Ramos (cell line): ENCODE measurements around the gene DAPL1.

Source experiments
- in situ Hi-C: fragments of 300-500 bp; cut with MboI; formaldehyde crosslinking; loops from one replicate; pipeline ENCODE4 v1.14.3; 2022; ENCODE audit warnings: low sequenced_read_pairs; ENCODE audit not compliant: unreplicated experiment

DAPL1 gene, protein sequence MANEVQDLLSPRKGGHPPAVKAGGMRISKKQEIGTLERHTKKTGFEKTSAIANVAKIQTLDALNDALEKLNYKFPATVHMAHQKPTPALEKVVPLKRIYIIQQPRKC

DNA sequence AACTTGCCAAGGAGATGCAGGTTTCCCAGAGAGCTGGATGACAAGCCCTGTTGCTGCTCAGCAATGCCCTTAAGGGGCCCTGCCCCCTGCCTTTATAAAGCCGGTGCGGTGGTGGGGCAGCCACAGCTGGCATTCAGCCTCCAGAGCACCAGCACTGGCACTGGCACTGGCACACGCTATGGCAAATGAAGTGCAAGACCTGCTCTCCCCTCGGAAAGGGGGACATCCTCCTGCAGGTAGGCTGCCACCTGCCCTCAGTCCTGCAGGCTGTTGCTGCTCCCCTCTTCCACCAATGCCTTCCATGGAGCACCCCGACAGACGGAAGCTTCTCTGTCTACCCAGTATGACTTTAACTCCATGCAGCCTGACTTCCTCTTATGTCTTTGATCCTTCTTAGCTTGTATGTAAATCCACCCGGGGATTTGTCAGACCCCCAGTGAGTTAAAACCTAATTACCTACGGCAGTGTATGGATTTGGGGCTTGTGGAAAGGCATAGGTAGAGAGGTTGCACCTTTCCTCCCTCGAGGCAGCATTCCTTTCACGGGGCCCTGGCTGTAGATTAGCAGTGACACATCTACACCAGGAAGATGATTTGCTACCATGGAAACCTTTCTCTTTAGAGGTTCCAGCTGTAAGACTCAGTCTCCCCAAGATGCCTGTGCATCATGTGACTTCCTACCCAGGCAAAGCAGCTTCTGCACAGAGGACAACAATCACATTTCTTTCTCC, at the start of gene DAPL1:
TSS of gene DAPL1 (plus strand) at position 123 of the 730 bp plus-strand sequence. CDS start at position 179, 56 bp downstream.
- in situ Hi-C loops, result no loop called here

DNA sequence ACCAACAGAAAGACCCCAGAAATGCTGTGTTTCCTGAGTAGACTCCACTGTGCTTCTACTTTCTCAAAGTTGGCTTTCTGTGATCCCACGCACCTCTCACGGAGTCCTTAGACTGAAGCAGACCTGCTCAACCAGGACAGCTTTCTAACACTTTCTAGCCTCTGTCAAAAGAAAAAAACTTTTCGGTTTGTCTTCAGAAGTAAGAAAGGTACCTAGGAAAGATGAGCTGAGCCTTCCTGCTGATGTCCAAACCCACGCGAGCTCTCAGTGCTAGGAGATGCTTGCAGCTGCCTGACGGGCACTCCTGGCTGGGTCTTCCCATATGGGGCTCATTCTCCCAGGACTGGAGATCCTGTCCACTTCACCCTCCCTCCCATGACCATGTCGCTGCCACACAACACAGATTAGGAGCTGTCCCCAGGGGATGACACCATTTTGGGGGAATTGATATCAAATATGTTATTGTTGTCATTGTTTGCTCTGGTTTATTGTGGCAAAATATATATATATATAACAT, 49.2 kb upstream of the DAPL1 start:
- in situ Hi-C loops, result loop anchor here (10.0 kb wide), 1 partner anchor 721 kb away; no protein-coding TSS in a partner anchor

DNA sequence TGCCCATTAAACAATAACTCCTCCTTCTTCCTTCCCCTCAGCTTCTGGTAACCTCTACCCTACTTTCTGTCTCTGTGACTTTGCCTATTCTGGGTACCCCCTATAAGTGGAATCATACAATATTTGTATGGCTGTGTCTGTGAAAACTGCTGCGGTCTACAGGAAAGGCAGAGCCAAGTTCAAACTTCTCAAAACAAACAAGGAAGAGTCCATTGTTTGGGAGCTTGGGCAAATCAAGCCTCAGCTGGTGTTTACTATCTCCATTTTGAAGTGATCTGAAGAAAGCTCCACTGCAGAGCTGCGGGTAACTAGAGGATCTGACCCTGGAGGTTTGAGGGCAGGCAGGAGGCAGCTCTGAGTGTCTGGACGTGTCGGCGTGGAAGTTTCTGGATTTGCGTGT, 48.6 kb upstream of the DAPL1 start:
- in situ Hi-C loops, result loop anchor here (10.0 kb wide), 1 partner anchor 722 kb away; no protein-coding TSS in a partner anchor

DNA sequence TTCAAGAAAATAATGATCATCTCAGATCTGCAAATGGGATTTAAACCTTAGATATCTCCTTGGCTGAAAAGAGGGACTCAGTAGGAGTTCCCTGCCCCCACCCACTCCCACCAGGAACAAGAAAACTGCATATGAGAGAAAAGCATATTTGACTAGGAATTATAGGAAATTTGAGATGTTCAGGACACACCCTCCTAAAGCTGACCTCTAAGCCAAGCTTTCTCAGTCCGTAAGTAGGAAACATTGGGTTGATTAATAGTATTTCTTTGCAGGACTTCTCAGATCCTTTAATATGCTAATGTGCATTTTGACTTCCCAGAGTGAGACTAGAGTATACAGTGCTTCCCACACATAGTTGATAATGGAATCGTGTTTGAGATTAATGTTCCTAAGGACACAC, 47.8 kb upstream of the DAPL1 start:
- in situ Hi-C loops, result loop anchor here (10.0 kb wide), 1 partner anchor 722 kb away; no protein-coding TSS in a partner anchor

DNA sequence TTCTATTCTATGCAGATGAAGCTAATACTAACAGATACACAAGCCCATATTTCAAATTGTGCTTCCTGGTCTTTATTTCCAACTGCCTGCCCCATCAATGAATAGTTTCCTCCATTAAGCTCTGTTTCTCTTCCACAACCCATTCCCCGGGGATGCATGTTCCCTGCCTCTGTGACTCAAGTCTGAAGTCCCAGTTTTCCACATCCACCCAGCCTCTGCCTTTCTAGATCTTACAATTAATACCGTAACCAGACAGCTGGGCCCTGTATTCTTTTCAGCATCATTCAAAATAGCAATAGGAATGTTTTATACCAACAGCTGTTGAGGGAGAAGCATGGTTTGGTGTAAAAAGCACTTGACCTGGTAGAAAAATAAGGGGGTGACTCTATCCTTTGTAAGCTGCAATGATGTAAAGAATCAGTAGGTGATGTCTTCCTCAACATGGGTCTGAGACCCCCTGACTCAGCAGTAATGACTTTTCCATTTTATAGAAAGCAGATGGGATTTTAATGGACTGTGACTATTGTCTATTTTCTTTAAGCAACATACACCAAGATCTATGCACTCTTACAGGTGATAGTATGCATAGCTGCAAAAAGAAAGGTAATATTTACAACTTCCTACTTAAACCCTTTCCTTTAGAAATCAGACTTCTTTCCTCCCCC, 46.1 kb upstream of the DAPL1 start:
- in situ Hi-C loops, result loop anchor here (10.0 kb wide), 1 partner anchor 724 kb away; no protein-coding TSS in a partner anchor

DNA sequence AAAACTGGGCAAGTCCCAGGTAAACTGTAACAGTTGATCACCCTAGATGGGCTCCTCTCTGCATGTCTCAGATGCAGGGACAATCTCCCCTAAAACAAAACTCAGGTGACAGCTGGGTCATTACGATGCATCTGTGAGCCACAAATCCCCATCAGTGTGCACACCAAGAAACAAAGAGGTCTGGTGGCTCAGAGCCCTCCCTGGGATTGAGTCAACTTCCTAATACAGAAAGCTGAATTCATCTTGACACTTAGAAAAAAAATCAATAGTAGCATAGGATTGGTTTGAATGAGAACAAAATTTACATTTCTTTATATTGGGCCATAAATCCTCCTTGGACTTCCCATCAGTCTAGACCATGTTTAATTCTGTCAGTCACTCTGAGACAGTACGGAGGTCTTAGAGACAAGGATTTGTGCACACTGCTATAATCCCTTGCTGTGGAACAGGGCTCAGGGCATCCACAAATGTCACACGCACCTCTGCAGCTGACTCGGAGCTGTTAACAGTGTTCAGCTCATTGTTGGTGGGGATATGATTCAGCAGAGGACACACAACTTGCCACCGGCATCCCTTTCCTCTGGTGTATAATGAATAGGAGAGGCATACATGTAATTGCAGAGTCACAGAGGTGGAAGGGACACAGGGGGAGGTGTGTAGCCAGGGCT, 44.5 kb upstream of the DAPL1 start:
- in situ Hi-C loops, result no loop called here

DNA sequence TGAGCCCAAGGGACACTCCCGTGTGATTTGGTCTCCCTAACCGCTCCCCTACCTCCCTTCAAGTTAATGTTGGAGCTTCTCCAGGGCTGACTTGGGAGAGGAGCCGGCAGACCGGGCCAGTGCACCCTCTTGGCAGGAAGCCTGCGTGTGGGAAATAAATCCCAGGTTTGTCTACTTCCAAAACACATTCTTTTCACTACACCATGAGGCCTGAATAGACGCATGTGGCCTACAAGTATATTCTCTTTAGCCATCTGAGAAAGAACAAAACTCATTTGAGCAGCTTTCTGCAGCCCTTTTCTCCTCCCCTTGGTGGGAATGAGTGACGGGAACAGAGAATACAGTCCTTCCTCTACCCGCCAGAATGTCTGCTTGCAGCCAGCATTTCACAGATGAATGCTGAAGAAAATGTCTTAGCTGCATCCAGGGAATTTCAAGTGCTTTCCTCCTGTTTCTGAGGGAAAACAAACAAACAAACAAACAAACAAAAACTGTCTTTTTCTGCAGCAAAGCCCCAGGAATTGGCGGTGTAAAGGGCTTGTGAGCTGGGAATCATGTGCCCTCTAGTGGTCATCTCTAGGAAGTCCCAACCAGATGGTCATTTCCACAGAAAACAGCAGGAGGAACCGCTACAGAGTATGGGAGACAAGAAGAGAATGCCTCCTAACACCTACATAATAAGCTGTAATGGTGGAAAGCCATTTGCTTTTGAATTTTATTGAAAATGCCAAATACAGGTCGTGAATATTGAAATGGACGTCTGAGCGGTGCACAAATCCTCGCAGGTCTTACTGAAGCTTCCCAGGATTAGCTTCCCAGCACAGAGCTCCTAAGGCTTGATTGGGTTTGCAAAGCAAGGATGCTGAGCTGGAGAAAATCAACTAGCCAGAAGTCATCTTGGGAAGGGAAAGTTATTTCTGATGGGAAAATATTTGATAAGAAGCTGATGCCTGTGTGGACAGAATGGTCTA, 41.2 kb upstream of the DAPL1 start:
- in situ Hi-C loops, result no loop called here

DNA sequence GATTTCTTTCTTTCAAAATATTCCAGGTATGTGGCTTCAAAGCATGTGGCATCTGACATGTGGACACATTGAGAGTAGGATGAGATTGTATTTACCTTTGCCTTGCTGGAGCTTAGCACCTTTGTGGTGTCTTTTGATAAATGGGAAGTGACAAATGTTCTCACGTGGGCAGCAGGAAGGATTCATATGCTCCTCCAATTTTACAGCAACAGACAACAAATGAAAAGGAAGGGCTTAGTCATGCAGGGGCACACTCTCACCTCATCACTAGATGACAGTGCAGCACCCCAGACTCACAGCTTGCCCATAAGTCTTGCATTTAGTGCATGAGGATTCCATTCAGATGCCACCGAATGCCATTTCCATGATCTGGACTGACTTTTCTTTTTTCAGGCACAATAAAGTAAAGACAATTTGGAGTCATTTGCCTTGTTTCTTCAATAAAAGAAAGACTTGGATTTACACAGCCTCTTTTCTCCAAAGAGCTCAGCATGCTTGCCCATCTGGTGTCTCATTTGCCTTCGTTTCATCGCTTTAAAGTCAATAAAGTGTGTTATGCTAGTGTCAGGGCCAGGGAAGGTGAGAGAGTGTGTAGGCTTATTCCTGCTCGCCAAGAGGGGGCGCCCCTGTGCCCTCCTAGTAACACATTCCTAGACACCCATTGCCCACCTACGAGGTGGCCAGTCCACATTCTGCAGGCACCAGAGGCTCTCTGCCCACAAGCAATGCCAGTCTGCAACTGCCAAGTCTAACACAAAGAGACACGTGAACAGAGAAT, 39.6 kb upstream of the DAPL1 start:
- in situ Hi-C loops, result no loop called here

DNA sequence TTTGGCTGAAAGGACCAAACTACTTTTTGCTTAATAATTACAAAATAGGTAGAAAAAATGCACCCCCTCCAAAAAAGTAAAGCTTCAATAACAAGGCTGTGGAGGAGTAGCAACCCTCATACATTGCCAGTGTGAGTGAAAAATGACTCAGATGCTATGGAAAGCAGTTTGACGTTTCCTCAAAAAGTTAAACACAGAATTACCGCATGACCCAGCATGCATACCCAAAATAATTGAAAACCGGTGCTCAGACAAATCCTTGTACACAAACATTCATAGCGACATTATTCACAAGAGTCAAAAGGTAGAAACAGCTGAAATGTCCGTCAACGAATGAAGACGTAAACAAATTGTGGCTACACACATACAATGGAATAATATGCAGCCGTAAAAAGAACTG, 38.8 kb upstream of the DAPL1 start:
- in situ Hi-C loops, result no loop called here

DNA sequence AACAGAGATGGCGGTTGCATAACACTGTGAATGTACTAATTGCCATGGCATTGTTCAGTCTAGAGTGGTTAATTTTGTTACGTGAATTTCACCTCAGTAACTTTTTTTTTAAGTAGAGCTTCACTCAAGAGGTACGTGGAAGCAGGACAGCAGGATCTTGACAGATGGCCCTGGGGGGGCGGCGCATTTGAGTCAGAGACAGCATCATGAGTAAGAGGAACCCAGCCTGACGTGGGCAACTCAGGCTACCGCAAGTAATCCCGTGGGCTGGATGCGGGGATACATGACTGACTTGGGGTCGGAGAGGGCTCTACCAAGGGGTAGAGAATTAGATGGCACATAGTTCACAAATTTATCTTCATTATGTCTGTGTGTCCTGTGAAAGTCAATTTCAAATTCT, 38.1 kb upstream of the DAPL1 start:
- in situ Hi-C loops, result no loop called here

DNA sequence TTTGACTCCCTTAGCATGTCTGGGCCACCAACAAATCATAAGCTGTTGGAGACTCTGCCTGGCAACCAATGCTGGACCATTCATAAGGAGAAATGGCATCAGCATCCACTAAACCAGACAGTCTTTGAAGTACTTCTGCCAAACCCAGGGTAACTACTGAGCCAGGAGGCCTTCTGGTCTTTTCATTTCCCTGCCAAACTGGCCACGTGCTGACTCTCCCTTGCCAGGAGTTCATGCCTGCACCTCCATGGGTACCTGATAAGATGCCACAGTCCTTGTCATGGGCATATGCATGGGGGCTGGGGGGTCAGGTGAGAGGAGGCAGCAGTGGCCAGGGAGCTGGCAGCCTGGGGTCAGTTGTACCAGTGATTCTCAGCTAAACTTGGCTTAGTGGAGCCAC, 34.2 kb upstream of the DAPL1 start:
- in situ Hi-C loops, result no loop called here

DNA sequence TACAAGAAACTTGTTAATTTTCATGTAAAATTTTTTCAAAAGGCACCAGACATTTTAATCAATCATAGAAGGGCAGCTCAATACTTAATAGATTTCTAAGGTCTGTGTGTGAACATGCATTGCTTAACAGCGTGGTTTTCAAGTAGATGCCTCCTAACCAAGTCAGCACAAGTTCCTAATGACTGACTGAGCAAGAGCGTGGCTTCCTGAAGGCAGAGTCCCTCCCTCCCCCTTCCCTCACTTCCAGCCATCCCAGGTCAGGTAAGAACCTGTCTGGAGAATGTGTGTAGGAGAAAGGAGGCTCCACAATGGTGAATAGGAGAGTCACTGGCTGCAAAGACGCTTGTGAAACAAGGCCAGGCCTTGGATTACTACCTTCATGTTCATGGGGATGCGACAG, 33.5 kb upstream of the DAPL1 start:
- in situ Hi-C loops, result no loop called here

DNA sequence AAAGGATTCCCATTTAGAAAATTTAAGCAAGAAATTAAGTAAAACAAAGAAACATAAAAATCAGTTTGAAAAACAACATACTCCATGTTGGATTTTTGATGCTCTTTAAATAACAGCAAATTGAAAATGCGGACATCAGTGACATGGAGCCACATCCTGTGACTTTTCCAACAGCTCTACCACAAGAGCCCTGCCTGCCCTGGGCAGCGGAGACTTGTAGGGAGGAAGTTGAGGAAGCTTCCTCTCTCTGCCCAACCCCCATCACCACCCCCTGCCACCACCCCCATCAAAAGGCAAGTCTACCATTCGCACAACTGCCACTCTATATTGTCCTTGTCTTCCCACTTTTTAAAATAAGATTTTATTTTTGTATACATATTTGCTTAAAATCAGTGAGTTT, 32.8 kb upstream of the DAPL1 start:
- in situ Hi-C loops, result no loop called here

DNA sequence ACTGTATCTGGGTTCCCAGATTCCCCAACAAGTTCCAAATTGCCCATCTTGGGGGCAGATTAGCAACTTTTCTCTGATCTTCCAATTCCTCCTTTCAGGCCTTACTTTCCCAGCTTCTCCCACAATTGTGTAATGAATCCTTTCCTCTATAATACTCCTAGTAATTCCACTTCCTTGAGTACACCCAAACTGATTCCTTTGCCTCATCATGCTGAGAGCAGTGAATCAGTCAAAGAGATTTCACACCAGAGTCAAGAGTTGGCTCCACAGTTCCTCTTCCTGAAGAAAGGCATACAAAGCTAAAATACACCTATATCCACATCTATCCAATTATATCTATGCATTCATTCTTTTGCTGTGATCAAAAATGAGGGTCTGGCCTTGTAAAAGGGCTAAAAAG, 28.6 kb upstream of the DAPL1 start:
- in situ Hi-C loops, result no loop called here

DNA sequence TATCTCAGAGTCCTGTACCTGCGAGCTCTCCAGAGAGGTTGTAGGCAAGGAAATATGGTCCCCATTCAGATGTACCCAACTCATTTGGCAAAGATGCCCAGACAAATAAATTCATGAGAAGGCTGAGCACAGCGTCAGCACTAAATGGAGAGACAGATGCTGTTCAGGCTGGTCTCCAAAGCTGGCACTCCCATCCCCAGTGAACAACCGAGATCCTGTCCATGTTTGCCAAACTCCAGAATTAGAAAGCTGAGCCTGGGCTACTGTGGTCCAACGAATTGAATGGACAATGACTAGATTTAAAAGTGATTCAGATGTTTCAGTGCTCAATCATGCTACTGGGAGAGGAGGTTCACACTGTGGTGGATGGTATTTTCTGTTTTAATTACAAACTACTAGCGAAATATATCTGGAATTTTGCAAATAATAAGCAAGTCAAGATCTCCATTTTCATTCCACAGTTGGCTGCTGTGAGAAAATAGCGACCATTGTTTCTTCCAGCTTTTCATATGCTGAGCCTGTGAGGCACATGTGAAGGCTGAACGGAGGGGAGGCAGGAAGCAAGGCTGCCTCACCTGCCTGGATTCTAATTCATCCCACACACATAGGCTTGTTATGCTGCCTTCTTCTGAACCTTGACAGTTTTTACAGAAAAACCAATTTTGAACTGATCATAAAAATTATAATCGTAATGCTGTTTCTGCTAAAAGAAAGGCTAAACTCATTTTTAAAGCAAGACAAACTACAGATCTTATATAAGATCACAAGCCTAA, 22.6 kb upstream of the DAPL1 start:
- in situ Hi-C loops, result no loop called here

DNA sequence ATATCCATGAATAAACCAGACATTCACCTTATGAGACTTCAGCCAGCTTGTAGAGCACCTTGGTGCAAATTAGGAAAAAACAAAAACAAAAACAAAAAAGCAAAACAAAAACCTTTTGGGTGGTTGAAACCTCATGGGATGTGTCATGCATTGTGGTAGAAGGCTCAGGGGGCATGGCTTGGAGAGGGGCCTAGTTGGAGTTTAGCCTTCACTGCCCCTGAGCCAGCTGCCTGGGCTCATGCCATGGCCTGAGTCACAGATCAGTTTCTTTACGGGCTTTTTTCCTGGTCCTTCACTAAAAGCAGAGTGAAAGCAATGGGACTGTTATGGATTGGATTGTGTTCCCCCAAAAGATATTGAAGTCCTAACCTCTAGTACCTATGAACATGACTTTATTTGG, 22.0 kb upstream of the DAPL1 start:
- in situ Hi-C loops, result no loop called here

DNA sequence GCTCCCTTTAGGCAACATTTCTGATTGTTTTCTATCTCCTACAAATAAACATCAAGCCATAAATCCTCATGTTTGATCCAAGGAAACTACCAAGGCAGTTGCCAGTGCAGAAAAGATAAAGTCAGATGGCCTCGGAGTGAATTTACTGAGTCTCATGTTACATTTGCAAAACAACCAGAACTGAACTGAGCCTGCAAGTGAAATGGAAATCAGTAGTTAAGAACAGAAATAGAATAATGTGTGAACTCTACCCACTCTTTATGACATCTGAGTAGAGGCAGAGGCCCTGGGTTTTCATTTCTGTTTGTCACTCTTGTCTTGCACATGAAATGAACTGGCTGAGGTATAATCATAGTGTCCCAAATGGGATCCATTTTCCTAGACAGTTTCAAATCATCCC, 20.4 kb upstream of the DAPL1 start:
- in situ Hi-C loops, result no loop called here
